Stimulated activated CD4-positive, alpha-beta T cell treated with anti-CD3 and anti-CD28 coated beads, Interleukin-12 subunit alpha, Interleukin-12 subunit beta, amount 100 ng/mL, for 24 hours (primary cell): ENCODE data around the gene MT4.

ENCODE experiments used
- DNase-seq, 2 experiments: peaks; one replicate each; pipeline ENCODE4 v3.0.0-alpha.2; 2020; ENCODE audit warnings: low read depth in 2 of 2

Gene MT4

GRCh38 chr16:56564793-56565477 lies at the start of gene MT4:
Gene MT4 (plus strand): TSS chr16:56565073. CDS start chr16:56565129, 56 bp downstream.
- DNase-seq: no peak

GRCh38 chr16:56515665-56516064 lies 49.2 kb upstream of the MT4 start:
- no peak for DNase-seq

GRCh38 chr16:56517206-56517605 lies 47.7 kb upstream of the MT4 start:
- no peak for DNase-seq

- no peak for DNase-seq
Measured at GRCh38 chr16:56518425-56518824, 46.4 kb upstream of the MT4 start.

GRCh38 chr16:56519459-56520250 lies 45.2 kb upstream of the MT4 start, which contains the start of gene BBS2:
Gene BBS2 (minus strand): TSS chr16:56520024. CDS start chr16:56519862, 162 bp downstream.
- peak; percentile 81 to 87 for DNase-seq

GRCh38 chr16:56520251-56520577 lies 44.7 kb upstream of the MT4 start:
- DNase-seq: no peak

GRCh38 chr16:56525236-56525635 lies 39.6 kb upstream of the MT4 start:
- no peak for DNase-seq

- DNase-seq: no peak
Measured at GRCh38 chr16:56530872-56531271, 34.0 kb upstream of the MT4 start.

- DNase-seq: no peak
Measured at GRCh38 chr16:56532714-56533113, 32.2 kb upstream of the MT4 start.

GRCh38 chr16:56534847-56535383 lies 30.0 kb upstream of the MT4 start:
- DNase-seq: no peak

GRCh38 chr16:56538331-56538730 lies 26.5 kb upstream of the MT4 start:
- DNase-seq: no peak

- no peak for DNase-seq
Measured at GRCh38 chr16:56539656-56540055, 25.2 kb upstream of the MT4 start.

- no peak for DNase-seq
Measured at GRCh38 chr16:56542039-56542438, 22.8 kb upstream of the MT4 start.

GRCh38 chr16:56547120-56547948 lies 17.5 kb upstream of the MT4 start:
- DNase-seq: no peak

GRCh38 chr16:56547949-56548567 lies 16.8 kb upstream of the MT4 start:
- no peak for DNase-seq

GRCh38 chr16:56549161-56549560 lies 15.7 kb upstream of the MT4 start:
- DNase-seq: no peak

GRCh38 chr16:56549744-56550385 lies 15.0 kb upstream of the MT4 start:
- DNase-seq: no peak

- no peak for DNase-seq
Measured at GRCh38 chr16:56551796-56552738, 12.8 kb upstream of the MT4 start.

- DNase-seq: no peak
Measured at GRCh38 chr16:56554441-56554840, 10.4 kb upstream of the MT4 start.
